GM12878 (cell line): ENCODE measurements around the gene ADD1. TPM values are rescaled to one million over a fixed set of nuclear protein-coding genes. Genes with fewer than 3 reads are reported as not detected.
"Not testable (repeated sequence)": the region's sequence is repeated elsewhere in the genome, so short reads cannot be mapped to it uniquely, and the experiment has no call there.

Experiments used
- ATAC-seq: fragments of 200-7000 bp; cut with Tn5 transposase; 3 replicates; pipeline ENCODE4 v1.9.1; 2020; ENCODE audit warnings: mild to moderate bottlenecking, moderate library complexity
- BruUV-seq: library from RNA; stranded (reverse); fragments of 400-500 nt; replicated peaks from 2 replicates; lab custom pipeline; 2021; lab: Mats Ljungman, UMichigan
- CTCF ChIA-PET: fragments of 300-600 bp; sonication (Branson Sonifier 250); formaldehyde crosslinking; extraction: SDS; loops from one replicate; lab custom pipeline; 2021; ENCODE audit warnings: inconsistent platforms; lab: Yijun Ruan, JAX
- POLR2A ChIA-PET: fragments of 350-600 bp; formaldehyde crosslinking; extraction: SDS; loops from one replicate; lab custom pipeline; 2021; ENCODE audit warnings: inconsistent platforms; lab: Charles Lee
- RAD21 ChIA-PET: fragments of 300-600 bp; sonication (Branson Sonifier 250); formaldehyde crosslinking; loops from one replicate; lab custom pipeline; 2023; ENCODE audit warnings: antibody characterized with exemption; ENCODE audit not compliant: unreplicated experiment; lab: Charles Lee
- SMC1A ChIA-PET: fragments of 300-600 bp; sonication (Branson Sonifier 250); formaldehyde crosslinking; loops from one replicate; lab custom pipeline; 2023; ENCODE audit not compliant: unreplicated experiment, uncharacterized antibody; lab: Charles Lee
- DNase-seq: peaks from one replicate; pipeline ENCODE4 v3.0.0-alpha.2; 2011; ENCODE audit warnings: low read depth, low spot score
- FAIRE-seq: peaks from 3 replicates; lab custom pipeline; 2011; peaks lifted over from hg19 to GRCh38; lab: Jason Lieb, UNC
- H2AFZ ChIP-seq: 2 replicates; pipeline ENCODE4 v1.6.0; 2011; ENCODE audit warnings: low read depth, low read length, control low read depth; ENCODE audit not compliant: control insufficient read depth
- H3K27ac ChIP-seq: 2 replicates; pipeline ENCODE4 v1.5.1; 2011; ENCODE audit warnings: control low read depth; ENCODE audit not compliant: control insufficient read depth, insufficient read depth
- H3K27me3 ChIP-seq, 2 experiments: replicated peaks in 1 of 2; 2 replicates each; pipeline versions ENCODE4 v1.6.0 to v1.6.1; 2011; ENCODE audit warnings: low read length in 1 of 2; ENCODE audit not compliant: control insufficient read depth in 2 of 2, insufficient read depth in 2 of 2
- H3K36me3 ChIP-seq, 2 experiments: 2 replicates each; pipeline ENCODE4 v1.5.1; 2011; ENCODE audit warnings: low read length in 1 of 2; ENCODE audit not compliant: control insufficient read depth in 2 of 2, insufficient read depth in 2 of 2
- H3K4me1 ChIP-seq: 2 replicates; pipeline ENCODE4 v1.6.1; 2011; ENCODE audit warnings: mild to moderate bottlenecking, low read length, moderate library complexity, mixed read lengths; ENCODE audit not compliant: control insufficient read depth, insufficient read depth
- H3K4me2 ChIP-seq: 2 replicates; pipeline ENCODE4 v1.6.0; 2011; ENCODE audit warnings: control low read depth; ENCODE audit not compliant: control insufficient read depth, insufficient read depth
- H3K4me3 ChIP-seq: fragments of 200-600 bp; sonication (generic); 2 replicates; pipeline ENCODE4 v1.5.1; 2016
- H3K79me2 ChIP-seq: 2 replicates; pipeline ENCODE4 v1.6.0; 2011; ENCODE audit warnings: low read length; ENCODE audit not compliant: control insufficient read depth, insufficient read depth
- H3K9ac ChIP-seq: 2 replicates; pipeline ENCODE4 v1.8.0; 2011; ENCODE audit warnings: low read length, control low read depth, mixed read lengths; ENCODE audit not compliant: control insufficient read depth, insufficient read depth
- H3K9me3 ChIP-seq: replicated peaks from 3 replicates; pipeline ENCODE4 v1.5.1; 2011; ENCODE audit warnings: mild to moderate bottlenecking, low read length; ENCODE audit not compliant: control insufficient read depth, insufficient read depth
- H4K20me1 ChIP-seq: 2 replicates; pipeline ENCODE4 v1.6.0; 2011; ENCODE audit not compliant: control insufficient read depth, insufficient read depth
- ELK1 ChIP-seq: IDR thresholded peaks from 2 replicates; pipeline ENCODE4 v1.6.1; 2012; ENCODE audit warnings: low read depth, low read length, improper control_type of control experiment
- JUNB ChIP-seq: IDR thresholded peaks from 2 replicates; pipeline ENCODE4 v1.6.1; 2016; ENCODE audit warnings: antibody characterized with exemption, mild to moderate bottlenecking
- MYB ChIP-seq: fragments of 150-350 bp; IDR thresholded peaks from 2 replicates; pipeline ENCODE4 v1.6.1; 2014; ENCODE audit warnings: mild to moderate bottlenecking, low read depth, low read length, borderline replicate concordance
- REST ChIP-seq: IDR thresholded peaks from 2 replicates; pipeline ENCODE4 v1.6.1; 2012; ENCODE audit warnings: mild to moderate bottlenecking, low read depth, low read length
- SMAD5 ChIP-seq: IDR thresholded peaks from 2 replicates; pipeline ENCODE4 v1.6.1; 2016; ENCODE audit warnings: antibody characterized with exemption, low read depth
- SMC3 ChIP-seq: IDR thresholded peaks from 2 replicates; pipeline ENCODE4 v1.6.1; 2011; ENCODE audit warnings: low read length, improper control_type of control experiment, borderline replicate concordance
- WGBS: methylation state at CpG from one replicate; pipeline ENCODE4 v1.1.6; 2016; ENCODE audit warnings: low lambda C conversion rate; ENCODE audit not compliant: insufficient replicate concordance, insufficient coverage; ENCODE audit errors: missing lambda C conversion rate; 5-methylcytosine and 5-hydroxymethylcytosine counted together
- in situ Hi-C: fragments of 300-500 bp; cut with MboI; formaldehyde crosslinking; loops from 9 replicates; pipeline ENCODE4 v1.14.3; 2018; ENCODE audit warnings: mixed read lengths
- intact Hi-C: fragments of 100-400 bp; cut with micrococcal nuclease; formaldehyde crosslinking; loops from one replicate; pipeline ENCODE4 v1.14.2; 2022; ENCODE audit not compliant: unreplicated experiment
- polyA plus RNA-seq, 11 experiments: library from polyadenylated mRNA; depleted of rRNA in 4 of 11; unstranded in 6 of 11; stranded (reverse) in 5 of 11; fragments of >200 nt; fragmentation: Nextera tagmentation in 4 of 11; fragmentation: Illumina TruSeq in 1 of 11; extraction: Ambion mirVana in 4 of 11; extraction: Trizol in 1 of 11; gene quantifications; 1 replicate in 1 of 11; 2 replicates in 10 of 11; pipeline versions ENCODE4 v1.2.1 to v1.2.3, GENCODE V29; 2011 to 2016; ENCODE audit warnings: inconsistent platforms in 2 of 11, missing spikeins in 2 of 11, low read depth in 1 of 11
- total RNA-seq, 4 experiments: library from RNA; depleted of rRNA in 3 of 4; stranded (reverse); fragments of >200 nt in 3 of 4; fragmentation: Illumina TruSeq in 1 of 4; extraction: Trizol in 1 of 4; gene quantifications; 2 replicates each; pipeline versions ENCODE4 v1.2.1 to v1.2.3, GENCODE V29; 2013 to 2021
- TF ChIP-seq, protein P1 (sequence below): fragments of 450-650 bp; IDR thresholded peaks from 2 replicates; pipeline ENCODE4 v1.6.1; 2018; ENCODE audit warnings: borderline replicate concordance, mild to moderate bottlenecking; ENCODE audit not compliant: partially characterized antibody

Gene ADD1
- total and polyA plus RNA-seq, 10 of the 15 experiments (the other 5 are each of a cell fraction or from before 2014, with no cell fraction given) = 21.6 to 182 (median 105) TPM

- TF ChIP-seq MYB = no peak
- TF ChIP-seq ELK1 = no peak
- TF ChIP-seq, protein P1, sequence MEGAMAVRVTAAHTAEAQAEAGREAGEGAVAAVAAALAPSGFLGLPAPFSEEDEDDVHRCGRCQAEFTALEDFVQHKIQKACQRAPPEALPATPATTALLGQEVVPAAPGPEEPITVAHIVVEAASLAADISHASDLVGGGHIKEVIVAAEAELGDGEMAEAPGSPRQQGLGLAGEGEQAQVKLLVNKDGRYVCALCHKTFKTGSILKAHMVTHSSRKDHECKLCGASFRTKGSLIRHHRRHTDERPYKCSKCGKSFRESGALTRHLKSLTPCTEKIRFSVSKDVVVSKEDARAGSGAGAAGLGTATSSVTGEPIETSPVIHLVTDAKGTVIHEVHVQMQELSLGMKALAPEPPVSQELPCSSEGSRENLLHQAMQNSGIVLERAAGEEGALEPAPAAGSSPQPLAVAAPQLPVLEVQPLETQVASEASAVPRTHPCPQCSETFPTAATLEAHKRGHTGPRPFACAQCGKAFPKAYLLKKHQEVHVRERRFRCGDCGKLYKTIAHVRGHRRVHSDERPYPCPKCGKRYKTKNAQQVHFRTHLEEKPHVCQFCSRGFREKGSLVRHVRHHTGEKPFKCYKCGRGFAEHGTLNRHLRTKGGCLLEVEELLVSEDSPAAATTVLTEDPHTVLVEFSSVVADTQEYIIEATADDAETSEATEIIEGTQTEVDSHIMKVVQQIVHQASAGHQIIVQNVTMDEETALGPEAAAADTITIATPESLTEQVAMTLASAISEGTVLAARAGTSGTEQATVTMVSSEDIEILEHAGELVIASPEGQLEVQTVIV = no peak
- no peak for TF ChIP-seq JUNB
- TF ChIP-seq SMAD5 = no peak
- no peak for TF ChIP-seq SMC3
- no peak for TF ChIP-seq REST
These were observed 101.2 kb downstream of the ADD1 start (continued) for GRCh38 chr4:2944586-2945526.

- H3K4me1 ChIP-seq, POLR2A ChIA-PET, RAD21 ChIA-PET, DNase-seq, H3K4me2 ChIP-seq, ATAC-seq, H2AFZ ChIP-seq, H3K9me3 ChIP-seq, BruUV-seq, H4K20me1 ChIP-seq, H3K27ac ChIP-seq, intact Hi-C loops, H3K79me2 ChIP-seq, H3K9ac ChIP-seq, FAIRE-seq, H3K4me3 ChIP-seq, H3K27me3 ChIP-seq: not testable (repeated sequence)
- in situ Hi-C loops = loop anchor here (25.0 kb wide), 1 partner anchor 184 kb away; the partner anchor contains the start of gene TNIP2
- WGBS = 96% methylated on average over 26 of the region's 30 CpGs
- ChIA-PET SMC1A (interaction anchor here (1.9 kb wide), 1 partner anchor 10 kb away, joined by 6 read pairs; no protein-coding TSS in a partner anchor), CTCF (interaction anchor here (0.6 kb wide), 2 partner anchors 16 to 411 kb away, joined by 3 read pairs; no protein-coding TSS in a partner anchor)
- peaks cover 55 to 64% of the 10 kb centered on the region in 2 experiments for H3K36me3 ChIP-seq
These were observed 102.3 kb downstream of the ADD1 start for GRCh38 chr4:2945619-2946604.
